HCT116 (cell line): ENCODE measurements around the gene RAB11FIP2.

Source experiments
- CTCF ChIP-seq, 3 experiments: fragments of 200-600 bp in 1 of 3; sonication (generic) in 1 of 3; IDR thresholded peaks in 2 of 3; conservative IDR thresholded peaks in 1 of 3; 2 replicates each; pipeline ENCODE4 v1.5.1; 2012 to 2017; ENCODE audit warnings: low read depth in 2 of 3, low read length in 2 of 3, antibody characterized with exemption in 1 of 3, borderline replicate concordance in 1 of 3, control low read depth in 1 of 3, mild to moderate bottlenecking in 1 of 3, mixed read lengths in 1 of 3, mixed run types in 1 of 3, moderate library complexity in 1 of 3; ENCODE audit not compliant: insufficient read depth in 1 of 3
- EZH2 ChIP-seq: fragments of 200-600 bp; sonication (generic); IDR thresholded peaks from 2 replicates; pipeline ENCODE4 v1.6.1; 2017; ENCODE audit warnings: antibody characterized with exemption, mixed run types
- JUND ChIP-seq: IDR thresholded peaks from 2 replicates; pipeline ENCODE4 v1.6.1; 2012
- MAX ChIP-seq: IDR thresholded peaks from 2 replicates; pipeline ENCODE4 v1.6.1; 2012
- POLR2A ChIP-seq: IDR thresholded peaks from 2 replicates; pipeline ENCODE4 v1.7.0; 2011; ENCODE audit warnings: borderline replicate concordance; ENCODE audit not compliant: insufficient read depth, insufficient read length; ENCODE audit errors: extremely low read depth
- POLR2AphosphoS5 ChIP-seq: IDR thresholded peaks from 2 replicates; pipeline ENCODE4 v1.6.1; 2011; ENCODE audit warnings: mild to moderate bottlenecking, low read depth, low read length, moderate library complexity
- RAD21 ChIP-seq: IDR thresholded peaks from 2 replicates; pipeline ENCODE4 v1.6.1; 2012; ENCODE audit warnings: low read depth, mild to moderate bottlenecking
- REST ChIP-seq: IDR thresholded peaks from 2 replicates; pipeline ENCODE4 v1.6.1; 2012; ENCODE audit warnings: low read depth
- SP1 ChIP-seq: IDR thresholded peaks from 2 replicates; pipeline ENCODE4 v1.6.1; 2012; ENCODE audit warnings: low read depth
- ZFX ChIP-seq: fragments of 450-650 bp; IDR thresholded peaks from 2 replicates; pipeline ENCODE4 v1.6.1; 2017
- ZNF274 ChIP-seq: fragments of 200-500 bp; sonication (Bioruptor generic); IDR thresholded peaks from 2 replicates; pipeline ENCODE4 v1.6.1; 2014; ENCODE audit warnings: mild to moderate bottlenecking, low read depth, low read length, inconsistent platforms

- TF ChIP-seq JUND (no peak), SP1 (no peak), CTCF (IDR thresholded peaks at IDR 0.05 in 2 of 3, conservative IDR thresholded peaks at IDR 0.05 in 1 of 3; ENCODE audit: borderline replicate concordance in 1 of 3, insufficient read depth in 1 of 3, low read depth in 2 of 3, low read length in 2 of 3) (no peak), REST (no peak), EZH2 (no peak), RAD21 (no peak), POLR2AphosphoS5 (no peak), ZFX (no peak), POLR2A (no peak), MAX (no peak), ZNF274 (no peak)
Observed at GRCh38 chr10:117965984-117966383, 80.8 kb downstream of the RAB11FIP2 start.
